ENCODE results near the gene BROX.

DNA sequence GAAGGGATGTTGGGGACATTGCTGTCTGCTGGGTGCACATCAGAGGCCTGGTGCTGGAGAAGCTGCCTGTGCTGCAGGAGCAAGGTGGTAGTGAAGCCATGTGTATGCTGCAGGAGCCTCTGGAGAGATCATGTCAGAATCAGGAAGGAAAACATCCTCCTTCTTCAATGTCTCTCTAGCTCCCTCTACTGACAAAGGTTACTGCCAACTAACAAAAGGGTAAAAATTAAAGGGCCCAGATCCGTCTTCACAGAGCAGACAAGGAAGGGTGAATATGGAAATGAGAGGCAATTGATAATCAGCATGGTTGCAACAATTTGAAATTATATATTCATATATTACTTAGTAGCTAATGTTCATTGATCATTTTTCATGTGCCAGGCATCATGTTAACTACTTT, 56.8 kb downstream of the BROX start:
- TF ChIP-seq, protein P1, sequence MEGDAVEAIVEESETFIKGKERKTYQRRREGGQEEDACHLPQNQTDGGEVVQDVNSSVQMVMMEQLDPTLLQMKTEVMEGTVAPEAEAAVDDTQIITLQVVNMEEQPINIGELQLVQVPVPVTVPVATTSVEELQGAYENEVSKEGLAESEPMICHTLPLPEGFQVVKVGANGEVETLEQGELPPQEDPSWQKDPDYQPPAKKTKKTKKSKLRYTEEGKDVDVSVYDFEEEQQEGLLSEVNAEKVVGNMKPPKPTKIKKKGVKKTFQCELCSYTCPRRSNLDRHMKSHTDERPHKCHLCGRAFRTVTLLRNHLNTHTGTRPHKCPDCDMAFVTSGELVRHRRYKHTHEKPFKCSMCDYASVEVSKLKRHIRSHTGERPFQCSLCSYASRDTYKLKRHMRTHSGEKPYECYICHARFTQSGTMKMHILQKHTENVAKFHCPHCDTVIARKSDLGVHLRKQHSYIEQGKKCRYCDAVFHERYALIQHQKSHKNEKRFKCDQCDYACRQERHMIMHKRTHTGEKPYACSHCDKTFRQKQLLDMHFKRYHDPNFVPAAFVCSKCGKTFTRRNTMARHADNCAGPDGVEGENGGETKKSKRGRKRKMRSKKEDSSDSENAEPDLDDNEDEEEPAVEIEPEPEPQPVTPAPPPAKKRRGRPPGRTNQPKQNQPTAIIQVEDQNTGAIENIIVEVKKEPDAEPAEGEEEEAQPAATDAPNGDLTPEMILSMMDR (IDR thresholded peaks at IDR 0.05), result peak in 1 of 6 experiments; percentile 25
- TF ChIP-seq POLR2A (IDR thresholded peaks at IDR 0.05), result no peak
